ENCODE measurements around the gene XYLT1. TPM values are rescaled to one million over a fixed set of nuclear protein-coding genes. Genes with fewer than 3 reads are reported as not detected.

The XYLT1 gene
- total and polyA plus RNA-seq, 10 of the 15 experiments (the other 5 are each of a cell fraction or from before 2014, with no cell fraction given): 0.88 to 14.8 (median 5.8) TPM

- TF ChIP-seq ESRRA (IDR thresholded peaks at IDR 0.05; ENCODE audit: low read length): no peak
- peak; percentile 38; the same call in 1 of the 2 replicates for TF ChIP-seq MXI1 (IDR thresholded peaks at IDR 0.05; ENCODE audit: low read depth, low read length)
- no peak for TF ChIP-seq JUND (IDR thresholded peaks at IDR 0.05; ENCODE audit: low read depth, low read length)
- TF ChIP-seq, protein P1, sequence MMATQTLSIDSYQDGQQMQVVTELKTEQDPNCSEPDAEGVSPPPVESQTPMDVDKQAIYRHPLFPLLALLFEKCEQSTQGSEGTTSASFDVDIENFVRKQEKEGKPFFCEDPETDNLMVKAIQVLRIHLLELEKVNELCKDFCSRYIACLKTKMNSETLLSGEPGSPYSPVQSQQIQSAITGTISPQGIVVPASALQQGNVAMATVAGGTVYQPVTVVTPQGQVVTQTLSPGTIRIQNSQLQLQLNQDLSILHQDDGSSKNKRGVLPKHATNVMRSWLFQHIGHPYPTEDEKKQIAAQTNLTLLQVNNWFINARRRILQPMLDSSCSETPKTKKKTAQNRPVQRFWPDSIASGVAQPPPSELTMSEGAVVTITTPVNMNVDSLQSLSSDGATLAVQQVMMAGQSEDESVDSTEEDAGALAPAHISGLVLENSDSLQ (IDR thresholded peaks at IDR 0.05): no peak
- peak; percentile 83 for TF ChIP-seq IKZF1 (conservative IDR thresholded peaks at IDR 0.05)
- no peak for TF ChIP-seq STAT3 (IDR thresholded peaks at IDR 0.05; ENCODE audit: low read depth, low read length)
- TF ChIP-seq ZNF384 (IDR thresholded peaks at IDR 0.05; ENCODE audit: borderline replicate concordance, low read depth, low read length): no peak
- no peak for TF ChIP-seq SMC3 (IDR thresholded peaks at IDR 0.05; ENCODE audit: borderline replicate concordance, low read length)
- TF ChIP-seq, protein P2, sequence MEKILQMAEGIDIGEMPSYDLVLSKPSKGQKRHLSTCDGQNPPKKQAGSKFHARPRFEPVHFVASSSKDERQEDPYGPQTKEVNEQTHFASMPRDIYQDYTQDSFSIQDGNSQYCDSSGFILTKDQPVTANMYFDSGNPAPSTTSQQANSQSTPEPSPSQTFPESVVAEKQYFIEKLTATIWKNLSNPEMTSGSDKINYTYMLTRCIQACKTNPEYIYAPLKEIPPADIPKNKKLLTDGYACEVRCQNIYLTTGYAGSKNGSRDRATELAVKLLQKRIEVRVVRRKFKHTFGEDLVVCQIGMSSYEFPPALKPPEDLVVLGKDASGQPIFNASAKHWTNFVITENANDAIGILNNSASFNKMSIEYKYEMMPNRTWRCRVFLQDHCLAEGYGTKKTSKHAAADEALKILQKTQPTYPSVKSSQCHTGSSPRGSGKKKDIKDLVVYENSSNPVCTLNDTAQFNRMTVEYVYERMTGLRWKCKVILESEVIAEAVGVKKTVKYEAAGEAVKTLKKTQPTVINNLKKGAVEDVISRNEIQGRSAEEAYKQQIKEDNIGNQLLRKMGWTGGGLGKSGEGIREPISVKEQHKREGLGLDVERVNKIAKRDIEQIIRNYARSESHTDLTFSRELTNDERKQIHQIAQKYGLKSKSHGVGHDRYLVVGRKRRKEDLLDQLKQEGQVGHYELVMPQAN (conservative IDR thresholded peaks at IDR 0.05): peak; percentile 61; the same call in 1 of the 2 replicates
- no peak for TF ChIP-seq IRF4 (IDR thresholded peaks at IDR 0.05; ENCODE audit: low read depth, low read length)
- no peak for TF ChIP-seq CHD4 (IDR thresholded peaks at IDR 0.05)
- no peak for TF ChIP-seq SUPT20H (IDR thresholded peaks at IDR 0.05; ENCODE audit: borderline replicate concordance, control insufficient read depth, low read depth, low read length)
- TF ChIP-seq ZNF592 (IDR thresholded peaks at IDR 0.05): no peak
- no peak for TF ChIP-seq LARP7 (IDR thresholded peaks at IDR 0.05)
- no peak for TF ChIP-seq CREB1 (IDR thresholded peaks at IDR 0.05; ENCODE audit: low read depth)
- TF ChIP-seq STAT1 (conservative IDR thresholded peaks at IDR 0.05): no peak
- no peak for TF ChIP-seq TCF3 (IDR thresholded peaks at IDR 0.05; ENCODE audit: borderline replicate concordance, insufficient read depth, low read depth, low read length)
- no peak for TF ChIP-seq SUZ12 (IDR thresholded peaks at IDR 0.05; ENCODE audit: unreplicated experiment)
- peak; percentile 77; the same call in 1 of the 2 replicates for TF ChIP-seq TBL1XR1 (IDR thresholded peaks at IDR 0.05; ENCODE audit: low read depth, low read length)
- TF ChIP-seq NRF1 (conservative IDR thresholded peaks at IDR 0.05; ENCODE audit: low read depth, low read length): no peak
- TF ChIP-seq HDAC2 (IDR thresholded peaks at IDR 0.05): no peak
- 0 out of 2 replicates have a peak, but pooled peaks have one; percentile 10 for TF ChIP-seq RAD21 (IDR thresholded peaks at IDR 0.05; ENCODE audit: insufficient read depth, low read depth, low read length)
- no peak for TF ChIP-seq MLLT1 (IDR thresholded peaks at IDR 0.05)
- peak; percentile 74 for TF ChIP-seq JUNB (IDR thresholded peaks at IDR 0.05)
- TF ChIP-seq ZNF274 (IDR thresholded peaks at IDR 0.05; ENCODE audit: insufficient read depth, insufficient read length): no peak
These were observed 165.1 kb downstream of the XYLT1 start (continued) for GRCh38 chr16:17305694-17306093.

All from GM12878 (cell line).